CD4-positive, alpha-beta T cell treated with Interleukin-21 for 1 hour (primary cell): ENCODE measurements around the gene DCAKD.

ENCODE experiments used
- DNase-seq: peaks from one replicate; pipeline ENCODE4 v3.0.0-alpha.2; 2020

Gene DCAKD, protein sequence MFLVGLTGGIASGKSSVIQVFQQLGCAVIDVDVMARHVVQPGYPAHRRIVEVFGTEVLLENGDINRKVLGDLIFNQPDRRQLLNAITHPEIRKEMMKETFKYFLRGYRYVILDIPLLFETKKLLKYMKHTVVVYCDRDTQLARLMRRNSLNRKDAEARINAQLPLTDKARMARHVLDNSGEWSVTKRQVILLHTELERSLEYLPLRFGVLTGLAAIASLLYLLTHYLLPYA

DNA sequence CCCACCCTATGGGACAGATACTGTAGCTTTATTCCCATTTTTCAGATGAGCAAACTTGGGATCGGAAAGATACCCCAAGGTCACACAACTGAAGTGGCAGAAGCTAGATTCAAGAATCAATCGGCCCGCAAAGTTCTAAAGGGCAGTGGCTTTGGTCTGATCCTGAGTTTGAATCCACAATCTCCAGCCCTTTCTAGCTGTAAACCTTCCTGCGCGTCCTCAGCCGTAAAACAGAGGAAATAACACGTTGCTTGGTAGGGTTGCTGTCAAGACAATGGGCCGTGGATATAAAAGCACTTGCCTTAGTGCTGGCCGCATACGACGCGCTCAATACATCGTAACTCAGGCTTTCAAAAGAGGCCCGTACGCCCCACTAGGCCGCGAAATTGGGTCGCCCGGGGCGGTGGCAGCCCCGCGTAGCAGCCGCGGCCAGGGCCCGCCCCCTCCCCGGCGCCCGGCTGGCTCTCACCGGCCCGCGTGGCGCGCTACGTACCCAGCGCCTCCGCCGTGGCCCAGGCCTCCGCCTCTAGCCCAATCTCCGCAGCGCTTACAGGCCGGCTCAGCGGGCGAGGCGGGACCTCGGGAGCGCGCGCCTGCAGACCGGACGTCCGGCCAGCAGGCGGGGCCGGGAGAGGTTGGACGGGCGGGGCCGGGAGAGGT lies at the start of gene DCAKD:
DCAKD (minus strand) TSS at position 573 of the 660 bp plus-strand sequence. CDS start 16,747 bp downstream, outside the sequence.
- peak; percentile 92 for DNase-seq

DNA sequence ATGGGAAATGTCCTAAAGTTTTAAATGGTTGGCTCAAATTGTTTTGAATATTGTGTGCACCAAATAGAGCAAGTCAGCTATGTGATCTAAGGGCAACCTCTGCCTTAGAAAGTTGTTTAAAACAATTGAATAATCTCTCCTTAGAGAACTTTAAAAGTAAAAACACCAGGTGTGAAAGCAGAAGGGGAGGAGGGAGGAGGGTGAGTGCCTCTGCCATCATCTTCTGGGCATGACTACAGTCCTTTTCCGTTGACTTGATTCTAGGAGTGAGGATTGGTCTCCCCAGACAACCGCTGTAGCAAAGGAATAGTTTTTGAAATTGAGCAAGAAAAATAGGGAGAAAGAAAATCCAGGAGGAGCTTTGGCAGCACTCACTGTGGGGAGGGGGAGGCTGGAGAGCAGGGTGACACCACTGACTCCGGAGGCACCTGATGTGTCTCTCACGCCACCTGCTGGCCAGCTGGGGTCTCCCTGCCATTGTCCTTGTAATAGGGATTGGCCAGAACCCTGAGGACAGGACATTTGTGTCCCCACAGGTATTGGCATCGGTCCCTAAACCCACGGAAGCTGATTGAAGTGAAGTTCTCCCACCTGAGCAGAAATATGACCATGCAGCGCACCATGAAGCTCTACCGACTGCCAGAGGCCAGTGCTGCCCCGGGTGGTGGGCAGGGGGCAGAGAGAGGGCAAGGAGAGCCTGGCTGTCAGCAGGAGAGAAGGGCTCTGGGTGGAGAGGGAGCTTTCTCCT lies 47.6 kb upstream of the DCAKD start:
- peak; percentile 70 for DNase-seq

DNA sequence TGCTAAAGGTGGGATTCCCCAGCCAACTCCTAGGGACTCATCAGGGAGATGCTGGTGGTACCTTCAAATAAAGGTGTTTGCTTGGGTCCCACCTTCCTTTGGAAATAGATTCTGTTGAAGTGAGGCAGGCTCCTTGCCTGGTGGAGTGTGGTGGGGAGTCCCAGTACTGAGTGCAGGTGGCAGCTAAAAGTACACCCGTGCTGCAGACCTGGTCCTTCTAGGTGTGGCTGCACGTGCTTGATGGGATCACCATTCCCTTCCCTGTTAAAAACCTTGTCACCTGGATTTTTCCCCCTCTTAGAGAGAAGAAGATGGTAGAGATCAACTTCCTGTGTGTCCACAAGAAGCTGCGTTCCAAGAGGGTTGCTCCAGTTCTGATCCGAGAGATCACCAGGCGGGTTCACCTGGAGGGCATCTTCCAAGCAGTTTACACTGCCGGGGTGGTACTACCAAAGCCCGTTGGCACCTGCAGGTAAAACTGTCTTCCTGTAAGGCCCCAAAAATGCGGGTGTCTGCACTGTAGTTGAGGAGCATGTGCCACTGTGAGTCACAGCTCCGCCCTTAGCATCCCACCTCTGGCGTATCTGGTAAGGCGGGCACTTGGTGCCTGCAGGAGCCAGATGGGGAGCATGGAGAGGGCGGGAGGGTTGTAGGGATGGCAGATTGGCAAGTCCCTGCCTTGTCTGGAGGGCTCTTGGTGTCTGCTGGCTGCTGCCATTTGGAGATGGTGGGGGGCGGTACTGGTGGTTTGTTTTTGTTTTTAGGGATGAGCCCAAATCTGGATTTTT lies 46.8 kb upstream of the DCAKD start:
- no peak for DNase-seq

DNA sequence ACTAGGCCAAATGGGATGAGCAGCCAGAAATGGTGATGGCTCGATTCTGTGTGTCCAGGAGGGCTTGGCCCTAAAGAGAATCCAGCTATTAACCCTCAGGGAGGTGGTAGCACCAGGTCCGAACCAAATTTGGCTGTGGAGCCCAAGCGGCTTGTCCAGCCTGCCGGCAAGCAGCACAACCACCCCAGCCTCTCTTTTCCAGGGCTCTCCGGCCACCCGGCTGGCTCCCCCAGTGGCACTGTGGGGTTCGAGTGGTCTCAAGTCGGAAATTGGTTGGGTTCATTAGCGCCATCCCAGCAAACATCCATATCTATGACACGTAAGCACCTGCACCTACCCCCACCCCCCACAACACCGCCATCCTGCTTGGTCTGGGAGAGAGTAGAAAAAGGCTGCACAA lies 45.5 kb upstream of the DCAKD start:
- no peak for DNase-seq

DNA sequence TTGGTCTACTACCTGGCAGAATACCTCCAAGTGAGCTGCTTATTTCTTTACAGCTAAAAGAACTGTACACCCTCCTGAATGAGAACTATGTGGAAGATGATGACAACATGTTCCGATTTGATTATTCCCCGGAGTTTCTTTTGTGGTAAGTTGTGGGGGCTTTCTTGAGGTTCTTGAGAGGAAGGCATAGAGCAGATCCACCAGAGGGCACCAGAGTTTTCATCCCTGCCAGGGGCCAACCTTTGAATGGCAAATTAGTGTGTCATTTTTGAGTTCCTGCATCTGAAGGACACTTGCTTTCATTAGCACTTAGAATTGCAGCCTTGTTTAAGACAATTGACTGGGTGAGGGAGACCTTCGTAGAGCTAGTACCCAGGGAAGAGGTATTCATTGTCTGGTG lies 44.7 kb upstream of the DCAKD start:
- DNase-seq: peak; percentile 11

DNA sequence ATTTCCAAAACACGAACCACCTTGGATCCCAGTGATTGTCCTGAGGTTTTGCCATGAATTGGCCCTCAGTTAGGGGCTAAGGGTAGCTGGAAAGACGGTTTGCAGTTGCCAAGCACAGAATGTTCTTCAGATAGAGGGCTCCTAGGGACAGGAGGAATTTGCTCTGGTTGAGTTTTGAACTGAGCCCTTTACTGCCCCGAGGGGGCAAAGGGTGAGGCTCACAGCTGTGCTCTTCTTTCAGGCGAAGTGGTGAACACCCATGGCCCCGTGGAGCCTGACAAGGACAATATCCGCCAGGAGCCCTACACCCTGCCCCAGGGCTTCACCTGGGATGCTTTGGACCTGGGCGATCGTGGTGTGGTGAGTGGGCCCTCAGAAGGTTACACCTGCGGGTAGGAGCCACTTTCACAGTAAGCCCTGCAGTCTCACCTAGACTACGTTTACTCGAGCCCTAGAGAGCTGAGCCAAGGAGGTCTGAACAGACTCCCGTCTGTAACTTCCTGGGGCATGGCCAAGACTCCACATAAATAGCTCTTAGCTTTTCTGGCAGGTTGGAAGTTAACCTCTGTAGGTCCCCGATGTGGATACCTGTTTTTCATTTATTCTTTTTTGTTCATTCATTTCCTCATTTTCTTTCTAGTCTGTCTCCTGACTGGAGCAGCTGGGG lies 42.1 kb upstream of the DCAKD start:
- DNase-seq: no peak

DNA sequence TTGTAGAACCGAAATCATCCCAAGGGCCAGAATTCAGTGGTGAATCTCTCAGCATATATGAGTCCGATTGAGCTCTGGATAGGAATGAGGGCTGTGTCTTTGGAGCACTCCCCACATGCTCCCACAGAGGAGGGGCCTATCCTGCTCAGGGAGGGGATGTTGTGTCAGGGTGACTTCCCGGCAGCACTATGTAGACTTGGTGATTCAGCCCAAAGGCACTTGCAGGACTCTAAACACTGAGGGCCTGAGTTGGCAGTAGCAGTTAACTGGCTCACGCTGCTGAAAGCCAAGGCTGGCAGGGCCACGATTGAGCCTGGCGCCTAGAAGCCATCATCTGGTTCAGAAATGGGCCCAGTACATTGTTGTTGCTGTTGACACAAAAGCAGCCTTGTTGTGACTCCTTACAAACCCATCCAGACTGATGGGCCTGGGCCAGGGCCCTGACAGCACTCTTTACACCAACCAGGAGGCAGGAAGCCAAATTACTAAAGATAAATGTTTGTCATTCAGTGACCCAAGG lies 41.5 kb upstream of the DCAKD start:
- no peak for DNase-seq

DNA sequence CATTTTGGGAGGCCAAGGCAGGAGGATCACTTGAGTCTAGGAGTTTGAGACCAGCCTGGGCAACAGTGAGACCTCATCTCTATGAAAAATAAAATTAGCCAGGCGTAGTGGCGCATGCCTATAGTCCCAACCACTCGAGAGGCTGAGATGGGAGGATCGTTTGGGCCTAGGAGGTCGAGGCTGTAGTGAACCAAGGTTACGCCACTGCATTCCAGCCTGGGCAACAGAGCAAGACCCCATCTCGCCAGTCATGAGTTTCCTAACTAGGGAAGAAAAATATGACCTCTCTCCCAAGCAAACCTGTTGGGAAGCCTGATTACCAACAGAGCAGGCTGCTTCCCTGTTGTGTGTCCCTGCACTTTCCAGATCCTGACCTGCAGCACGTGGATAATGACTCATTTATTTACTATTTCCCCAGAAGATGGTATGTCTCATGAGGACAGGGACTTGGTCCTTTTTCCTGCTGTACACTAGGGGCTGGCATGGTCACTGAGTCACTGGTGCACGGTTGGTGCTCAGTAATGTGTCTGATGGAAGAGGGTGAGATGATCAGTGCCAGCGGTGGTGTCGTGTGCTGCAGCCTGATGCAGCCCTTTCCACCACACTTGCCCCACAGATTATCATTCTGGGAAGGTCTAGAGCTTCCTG lies 40.5 kb upstream of the DCAKD start:
- DNase-seq: no peak

DNA sequence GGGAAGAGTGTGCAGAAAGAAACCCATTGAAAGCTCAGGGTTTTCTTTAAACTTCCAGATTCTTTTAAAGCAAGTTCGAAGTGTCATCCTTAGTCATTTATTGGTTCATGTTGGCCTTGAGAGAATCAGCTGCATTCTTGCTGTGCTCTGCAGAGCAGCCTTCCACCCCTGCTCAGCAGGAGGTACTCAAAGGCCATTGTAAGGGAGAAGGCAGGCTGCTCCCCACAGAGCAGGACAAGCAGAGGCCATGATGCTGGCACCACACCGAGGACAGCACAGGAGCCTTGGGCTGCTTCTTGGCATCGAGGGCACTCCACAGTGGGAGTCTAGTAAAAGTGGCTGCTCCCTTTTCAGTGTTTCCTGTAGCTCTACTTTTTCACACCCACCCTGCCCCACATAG lies 39.3 kb upstream of the DCAKD start:
- no peak for DNase-seq

DNA sequence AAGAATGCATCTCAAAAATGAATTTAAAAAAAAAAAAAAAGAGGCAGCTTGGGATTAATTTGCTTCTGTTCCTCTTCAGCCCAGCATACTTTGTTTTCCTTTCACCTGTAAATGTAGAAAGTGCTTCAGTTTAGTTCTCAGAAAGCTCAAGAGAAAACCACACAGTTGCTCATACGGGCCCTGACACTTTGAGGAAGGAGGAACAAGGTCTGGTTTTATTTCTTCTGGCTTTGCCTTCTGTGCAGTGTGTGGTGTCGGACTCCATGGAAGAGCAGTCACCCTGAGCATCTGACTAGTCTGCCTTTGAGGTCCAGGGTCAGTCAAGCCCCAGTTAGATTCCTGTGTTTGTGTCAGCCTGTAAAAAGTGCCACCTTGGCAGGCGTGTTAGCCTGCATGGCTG lies 37.3 kb upstream of the DCAKD start:
- no peak for DNase-seq

DNA sequence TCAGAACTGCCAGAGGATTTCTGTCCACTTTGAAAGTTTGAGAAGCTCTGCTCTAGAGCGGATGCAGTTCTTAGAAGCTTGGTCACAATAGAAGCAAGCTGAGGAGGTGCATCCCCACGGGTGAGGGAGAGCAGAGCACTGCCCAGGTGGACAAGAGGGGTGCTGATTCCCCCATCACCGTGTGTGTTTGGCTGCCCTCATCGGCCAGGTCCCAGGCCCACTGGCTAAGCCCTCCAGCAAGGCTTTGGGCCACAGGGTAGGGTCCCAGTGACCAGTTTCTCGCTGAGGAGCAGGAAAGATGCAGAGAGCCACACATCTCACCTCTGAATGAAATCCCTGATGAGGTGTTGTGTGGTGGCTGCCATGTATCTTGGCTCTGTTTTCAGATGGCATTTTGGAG lies 36.5 kb upstream of the DCAKD start:
- no peak for DNase-seq

DNA sequence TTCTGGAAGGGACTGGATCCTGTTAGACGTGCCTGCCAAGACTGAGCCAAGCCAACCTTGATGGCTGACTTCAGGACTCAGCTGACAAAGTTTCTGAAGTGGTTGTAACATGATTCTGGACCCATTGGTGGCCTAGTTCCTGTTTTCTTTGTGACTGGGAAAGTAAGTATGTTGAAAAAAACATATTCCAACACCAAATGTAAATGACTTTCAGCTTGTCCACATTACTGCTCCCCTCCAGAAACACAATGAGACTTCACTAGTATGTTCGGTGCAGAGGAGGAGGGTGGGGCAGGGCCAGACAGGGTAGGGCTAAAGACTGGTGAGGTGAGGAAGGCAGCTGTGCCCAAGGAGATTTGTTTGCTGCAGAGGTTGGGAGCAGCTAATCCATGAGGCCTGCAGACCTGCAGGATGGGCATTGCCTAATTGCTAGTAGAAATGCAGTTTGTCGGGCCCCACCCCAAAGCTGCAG lies 36.1 kb upstream of the DCAKD start:
- DNase-seq: no peak

DNA sequence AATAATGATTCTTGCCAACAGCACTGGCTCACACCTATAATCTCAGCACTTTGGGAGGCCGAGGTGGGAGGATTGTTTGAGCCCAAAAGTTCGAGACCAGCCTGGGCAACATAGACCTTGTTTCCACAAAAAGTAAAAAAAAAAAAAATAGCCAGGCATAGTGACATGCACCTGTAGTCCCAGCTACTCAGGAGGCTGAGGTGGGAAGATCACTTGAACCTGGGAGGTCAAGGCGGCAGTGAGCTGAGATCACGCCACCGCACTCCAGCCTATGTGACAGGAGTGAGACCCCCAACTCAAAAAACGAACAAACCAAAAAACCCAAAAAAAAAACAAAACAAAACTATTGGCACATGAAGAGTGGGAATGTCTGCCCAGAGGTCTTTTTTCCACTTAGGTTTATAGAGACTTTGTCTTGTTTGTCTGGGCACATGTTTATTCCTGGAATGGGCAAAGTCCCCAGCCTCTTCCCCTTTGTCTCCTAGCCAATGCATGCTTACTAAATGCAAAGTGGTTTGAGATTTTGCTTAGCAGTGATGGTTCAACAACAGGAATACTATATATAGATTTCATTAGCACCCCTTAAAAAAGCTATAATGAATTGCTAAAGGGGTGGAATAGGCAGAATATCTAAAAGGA lies 35.6 kb upstream of the DCAKD start:
- DNase-seq: no peak

DNA sequence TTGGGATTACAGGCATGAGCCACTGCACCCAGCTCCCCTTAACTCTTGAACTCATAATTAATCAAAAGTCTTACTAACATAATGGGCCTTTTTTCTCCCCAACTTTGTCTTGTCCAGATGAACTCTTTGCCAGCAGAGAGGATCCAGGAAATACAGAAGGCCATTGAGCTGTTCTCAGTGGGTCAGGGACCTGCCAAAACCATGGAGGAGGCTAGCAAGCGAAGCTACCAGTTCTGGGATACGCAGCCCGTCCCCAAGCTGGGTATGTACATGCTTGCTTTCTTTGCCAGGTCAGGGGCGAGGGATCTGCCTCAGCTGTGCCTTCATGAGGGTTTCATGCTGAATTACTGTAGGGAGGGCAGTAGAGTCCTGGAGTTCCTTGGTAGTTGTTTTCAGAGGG lies 35.0 kb upstream of the DCAKD start:
- no peak for DNase-seq

DNA sequence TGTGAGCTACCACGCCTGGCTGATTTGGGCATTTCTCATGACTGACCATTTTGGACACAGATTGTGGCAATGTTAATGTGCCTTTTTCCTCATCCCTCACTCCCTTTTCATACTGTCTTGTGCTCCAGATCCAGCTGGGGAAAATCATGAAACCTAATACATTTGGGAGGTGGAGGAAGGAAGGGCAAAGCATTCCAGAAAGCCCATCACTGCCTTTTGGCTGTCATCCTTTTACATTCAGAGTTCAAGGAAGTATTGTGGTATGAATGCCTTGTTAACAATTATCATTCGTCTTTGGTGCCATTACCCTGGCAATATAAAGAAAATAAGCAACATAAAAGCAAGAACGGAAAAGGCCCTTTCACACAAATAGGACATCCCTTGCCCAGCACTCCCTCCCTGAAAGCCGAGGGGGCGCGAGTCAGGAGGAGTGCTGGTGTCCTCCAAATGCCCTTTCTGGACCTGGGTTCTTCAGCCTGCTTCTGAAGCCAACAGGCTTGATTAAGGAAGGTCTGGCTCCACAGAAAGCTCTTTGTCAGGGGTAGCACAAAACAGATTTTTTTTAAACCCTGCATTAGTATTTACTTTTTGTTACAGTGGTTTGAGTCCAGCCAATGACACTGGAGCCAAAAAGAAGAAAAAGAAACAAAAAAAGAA lies 29.7 kb upstream of the DCAKD start:
- no peak for DNase-seq

DNA sequence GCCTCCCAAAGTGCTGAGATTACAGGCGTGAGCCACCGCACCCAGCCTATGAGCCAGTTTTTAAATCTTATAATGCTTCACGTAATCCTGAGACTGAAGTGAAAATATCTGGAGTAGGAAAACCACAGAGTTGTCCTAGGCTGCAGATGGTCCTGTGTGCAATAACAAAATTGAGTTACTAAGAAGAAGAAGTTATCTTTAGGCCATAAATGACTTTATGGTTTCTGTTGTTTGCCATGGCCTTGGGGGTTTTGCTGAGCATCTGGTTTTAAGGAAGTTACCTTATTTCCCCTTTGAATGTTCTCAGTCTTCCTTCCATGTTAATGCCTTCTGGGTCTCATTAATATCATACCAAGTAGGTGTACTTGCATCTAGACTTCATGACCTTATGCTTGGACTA lies 26.2 kb upstream of the DCAKD start:
- no peak for DNase-seq

DNA sequence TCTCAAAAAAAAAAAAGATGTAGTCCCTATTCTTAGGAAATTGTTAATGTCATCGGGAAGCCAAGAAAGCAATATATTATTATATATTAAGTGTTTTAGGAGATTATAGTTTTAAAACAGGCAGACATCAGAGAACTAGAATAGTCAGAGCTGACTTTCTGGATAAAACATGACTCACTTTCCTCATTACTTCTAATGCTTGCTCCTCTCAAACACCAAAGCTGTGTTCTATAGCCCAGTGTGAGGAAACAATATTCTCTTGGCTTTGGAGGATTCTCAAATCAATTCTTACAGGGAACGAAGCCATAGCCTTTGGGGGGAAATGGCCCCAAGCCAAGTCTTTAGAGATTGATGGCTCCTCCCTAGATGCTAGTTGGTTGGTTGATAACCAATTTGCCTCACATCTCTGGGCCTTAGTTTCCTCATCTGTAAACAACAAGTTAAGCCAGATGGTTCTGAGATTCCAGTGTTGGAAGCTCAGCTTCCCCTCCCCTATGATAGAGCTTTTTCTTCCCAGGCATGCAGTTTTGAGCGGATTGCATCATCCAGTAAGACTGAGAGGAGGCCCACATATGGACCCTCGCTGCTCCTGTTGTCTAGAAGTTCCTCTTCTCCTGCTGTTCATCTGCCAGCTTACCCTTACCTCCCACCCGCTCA lies 22.1 kb upstream of the DCAKD start:
- no peak for DNase-seq

DNA sequence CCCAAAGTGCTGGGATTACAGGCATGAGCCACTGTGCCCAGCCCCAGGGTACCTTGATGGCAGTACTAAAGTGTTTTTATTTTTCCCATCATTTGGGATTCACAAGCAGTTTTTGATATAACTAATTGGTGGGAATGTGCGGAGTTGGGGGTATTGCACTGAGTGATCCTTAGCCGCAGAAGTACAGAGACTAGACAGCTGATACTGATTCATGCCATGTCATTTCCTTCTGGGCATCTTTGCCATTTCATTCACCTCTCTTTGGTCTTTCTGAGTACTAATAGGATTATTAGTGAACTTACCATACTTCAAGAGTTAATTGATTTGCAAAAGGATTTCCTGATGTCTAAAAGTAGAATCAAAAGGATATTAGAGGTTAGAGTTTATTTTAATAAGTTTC lies 19.4 kb upstream of the DCAKD start:
- no peak for DNase-seq

DNA sequence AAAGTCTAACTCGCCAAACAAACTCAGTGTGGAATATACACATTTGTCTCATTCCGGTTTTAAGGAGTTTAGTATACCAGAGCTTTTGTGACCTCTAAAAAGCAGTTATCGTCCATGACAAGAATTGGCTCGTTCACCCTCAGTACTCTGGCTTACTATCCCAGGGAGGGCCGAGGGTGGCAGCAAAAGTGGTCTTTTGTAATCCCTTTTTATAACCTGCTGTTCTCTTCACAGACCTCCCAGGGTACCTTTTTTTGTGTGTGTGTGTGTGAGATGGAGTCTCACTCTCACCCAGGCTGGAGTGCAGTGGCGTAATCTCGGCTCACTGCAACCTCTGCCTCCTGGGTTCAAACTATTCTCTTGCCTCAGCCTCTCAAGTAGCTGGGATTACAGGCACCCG lies 18.6 kb upstream of the DCAKD start:
- DNase-seq: no peak

DNA sequence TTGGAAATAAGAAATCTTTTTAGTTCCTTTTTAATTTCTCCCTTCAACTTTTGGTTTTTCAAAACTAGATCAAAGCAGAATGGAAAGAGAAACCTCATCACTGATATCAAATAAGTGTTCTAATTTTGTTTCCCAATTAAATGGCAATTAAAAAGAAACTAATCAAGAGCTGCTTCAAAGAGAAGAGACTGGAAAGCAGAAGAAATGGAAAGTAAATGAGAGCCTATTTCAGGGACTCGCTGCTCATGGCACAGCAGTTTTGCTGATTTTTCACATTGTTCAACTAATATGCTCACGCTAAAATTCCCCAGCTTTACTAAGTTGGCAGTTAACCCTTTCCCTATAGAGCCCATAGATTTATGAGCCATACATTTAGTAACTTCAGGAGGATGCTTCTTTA lies 16.2 kb upstream of the DCAKD start:
- no peak for DNase-seq
